PC-9 (cell line): ENCODE measurements around the gene SP6.

ENCODE experiments used
- CTCF ChIP-seq: fragments of 200-600 bp; sonication (generic); conservative IDR thresholded peaks from 2 replicates; pipeline ENCODE4 v1.6.1; 2017; ENCODE audit warnings: mixed run types, antibody characterized with exemption, mild to moderate bottlenecking, moderate library complexity
- EZH2 ChIP-seq: fragments of 200-600 bp; sonication (generic); IDR thresholded peaks from 2 replicates; pipeline ENCODE4 v1.8.0; 2017; ENCODE audit warnings: antibody characterized with exemption, low read depth

- TF ChIP-seq CTCF (no peak), EZH2 (no peak)
These were observed 2.7 kb upstream of the SP6 start for GRCh38 chr17:47853616-47854015.
